GM23338 (cell line): ENCODE measurements around the gene LRP11.

Experiments used
- CREB1 ChIP-seq: fragments of 250-450 bp; sonication (Bioruptor Pico); IDR thresholded peaks from 2 replicates; pipeline ENCODE4 v1.5.0; 2020; ENCODE audit warnings: low read depth, mild to moderate bottlenecking, moderate library complexity
- EZH2 ChIP-seq: fragments of 200-600 bp; sonication (generic); IDR thresholded peaks from one replicate; pipeline ENCODE4 v1.8.0; 2017; ENCODE audit warnings: antibody characterized with exemption, mild to moderate bottlenecking, low read depth; ENCODE audit not compliant: unreplicated experiment
- EZH2phosphoT487 ChIP-seq: fragments of 200-600 bp; sonication (generic); IDR thresholded peaks from one replicate; pipeline ENCODE4 v1.8.1; 2018; ENCODE audit warnings: antibody characterized with exemption; ENCODE audit not compliant: unreplicated experiment
- NANOG ChIP-seq: IDR thresholded peaks from 2 replicates; pipeline ENCODE4 v1.6.1; 2016; ENCODE audit warnings: antibody characterized with exemption, borderline replicate concordance
- POLR2AphosphoS5 ChIP-seq: IDR thresholded peaks from 2 replicates; pipeline ENCODE4 v1.6.1; 2016; ENCODE audit warnings: antibody characterized with exemption, low read depth
- STAT1 ChIP-seq: IDR thresholded peaks from one replicate; pipeline ENCODE4 v1.6.1; 2016; ENCODE audit warnings: antibody characterized with exemption; ENCODE audit not compliant: unreplicated experiment
- ZNF114 ChIP-seq: fragments of 250-450 bp; sonication (Bioruptor Pico); IDR thresholded peaks from 2 replicates; pipeline ENCODE4 v1.5.0; 2020; ENCODE audit warnings: mild to moderate bottlenecking, moderate library complexity
- ZNF331 ChIP-seq: fragments of 250-450 bp; sonication (Bioruptor Pico); IDR thresholded peaks from 2 replicates; pipeline ENCODE4 v1.5.0; 2020; ENCODE audit warnings: low read depth, mild to moderate bottlenecking, moderate library complexity
- TF ChIP-seq, protein P1 (sequence below), 2 experiments: fragments of 200-600 bp in 1 of 2; sonication (generic) in 1 of 2; conservative IDR thresholded peaks; 2 replicates each; pipeline versions ENCODE4 v1.5.1 to v1.6.1; 2016 to 2017; ENCODE audit warnings: antibody characterized with exemption in 2 of 2, low read depth in 2 of 2, mild to moderate bottlenecking in 2 of 2, moderate library complexity in 1 of 2
- TF ChIP-seq, protein P2 (sequence below): IDR thresholded peaks from one replicate; pipeline ENCODE4 v1.6.1; 2018; ENCODE audit warnings: antibody characterized with exemption; ENCODE audit not compliant: unreplicated experiment
- TF ChIP-seq, protein P3 (sequence below): fragments of 250-450 bp; sonication (Bioruptor Pico); IDR thresholded peaks from 2 replicates; pipeline ENCODE4 v1.5.0; 2020; ENCODE audit warnings: mild to moderate bottlenecking, moderate library complexity

DNA sequence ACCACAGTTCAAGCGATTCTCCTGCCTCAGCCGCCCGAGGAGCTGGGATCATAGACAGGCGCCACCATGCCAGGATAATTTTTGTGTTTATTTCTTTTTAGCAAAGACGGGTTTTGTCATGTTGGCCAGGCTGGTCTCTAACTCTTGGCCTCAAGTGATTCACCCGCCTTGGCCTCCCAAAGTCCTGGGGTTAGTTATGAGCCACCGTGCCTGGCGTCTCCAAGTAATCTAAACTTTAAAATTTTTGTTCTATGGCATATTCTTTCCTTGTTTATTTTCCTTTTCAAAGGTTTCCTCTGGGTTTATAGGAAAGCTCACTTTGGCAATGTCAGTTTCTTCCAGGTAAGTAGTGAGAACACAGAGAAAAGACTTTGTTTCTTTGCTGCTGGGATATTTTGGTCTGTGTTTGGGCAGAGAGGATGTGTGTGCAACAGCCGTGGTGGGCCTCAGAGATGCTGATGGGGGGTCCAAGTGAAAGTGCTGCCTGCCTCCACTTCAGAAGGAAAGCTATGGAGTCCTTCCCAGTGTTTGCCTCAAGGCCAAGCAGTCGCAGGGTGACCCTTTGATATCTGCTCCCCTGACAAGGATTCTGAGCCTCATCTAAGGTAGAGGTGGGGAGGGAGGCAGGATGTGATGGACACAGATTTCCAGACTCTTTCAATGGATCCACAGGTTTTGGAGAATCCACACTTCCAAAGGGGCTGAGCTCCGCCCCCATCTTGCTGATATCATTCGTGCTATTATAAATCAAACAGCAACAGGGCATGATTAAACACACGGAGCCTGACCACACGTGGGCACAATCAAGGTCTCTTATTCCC is 2.3 kb downstream of the LRP11 start:
- TF ChIP-seq EZH2phosphoT487 (no peak), STAT1 (no peak), EZH2 (no peak), POLR2AphosphoS5 (no peak), ZNF331 (no peak), CREB1 (no peak), ZNF114 (no peak), NANOG (no peak)
- TF ChIP-seq, protein P1, sequence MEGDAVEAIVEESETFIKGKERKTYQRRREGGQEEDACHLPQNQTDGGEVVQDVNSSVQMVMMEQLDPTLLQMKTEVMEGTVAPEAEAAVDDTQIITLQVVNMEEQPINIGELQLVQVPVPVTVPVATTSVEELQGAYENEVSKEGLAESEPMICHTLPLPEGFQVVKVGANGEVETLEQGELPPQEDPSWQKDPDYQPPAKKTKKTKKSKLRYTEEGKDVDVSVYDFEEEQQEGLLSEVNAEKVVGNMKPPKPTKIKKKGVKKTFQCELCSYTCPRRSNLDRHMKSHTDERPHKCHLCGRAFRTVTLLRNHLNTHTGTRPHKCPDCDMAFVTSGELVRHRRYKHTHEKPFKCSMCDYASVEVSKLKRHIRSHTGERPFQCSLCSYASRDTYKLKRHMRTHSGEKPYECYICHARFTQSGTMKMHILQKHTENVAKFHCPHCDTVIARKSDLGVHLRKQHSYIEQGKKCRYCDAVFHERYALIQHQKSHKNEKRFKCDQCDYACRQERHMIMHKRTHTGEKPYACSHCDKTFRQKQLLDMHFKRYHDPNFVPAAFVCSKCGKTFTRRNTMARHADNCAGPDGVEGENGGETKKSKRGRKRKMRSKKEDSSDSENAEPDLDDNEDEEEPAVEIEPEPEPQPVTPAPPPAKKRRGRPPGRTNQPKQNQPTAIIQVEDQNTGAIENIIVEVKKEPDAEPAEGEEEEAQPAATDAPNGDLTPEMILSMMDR (conservative IDR thresholded peaks at IDR 0.05; ENCODE audit: low read depth in 2 of 2): no peak
- TF ChIP-seq, protein P2, sequence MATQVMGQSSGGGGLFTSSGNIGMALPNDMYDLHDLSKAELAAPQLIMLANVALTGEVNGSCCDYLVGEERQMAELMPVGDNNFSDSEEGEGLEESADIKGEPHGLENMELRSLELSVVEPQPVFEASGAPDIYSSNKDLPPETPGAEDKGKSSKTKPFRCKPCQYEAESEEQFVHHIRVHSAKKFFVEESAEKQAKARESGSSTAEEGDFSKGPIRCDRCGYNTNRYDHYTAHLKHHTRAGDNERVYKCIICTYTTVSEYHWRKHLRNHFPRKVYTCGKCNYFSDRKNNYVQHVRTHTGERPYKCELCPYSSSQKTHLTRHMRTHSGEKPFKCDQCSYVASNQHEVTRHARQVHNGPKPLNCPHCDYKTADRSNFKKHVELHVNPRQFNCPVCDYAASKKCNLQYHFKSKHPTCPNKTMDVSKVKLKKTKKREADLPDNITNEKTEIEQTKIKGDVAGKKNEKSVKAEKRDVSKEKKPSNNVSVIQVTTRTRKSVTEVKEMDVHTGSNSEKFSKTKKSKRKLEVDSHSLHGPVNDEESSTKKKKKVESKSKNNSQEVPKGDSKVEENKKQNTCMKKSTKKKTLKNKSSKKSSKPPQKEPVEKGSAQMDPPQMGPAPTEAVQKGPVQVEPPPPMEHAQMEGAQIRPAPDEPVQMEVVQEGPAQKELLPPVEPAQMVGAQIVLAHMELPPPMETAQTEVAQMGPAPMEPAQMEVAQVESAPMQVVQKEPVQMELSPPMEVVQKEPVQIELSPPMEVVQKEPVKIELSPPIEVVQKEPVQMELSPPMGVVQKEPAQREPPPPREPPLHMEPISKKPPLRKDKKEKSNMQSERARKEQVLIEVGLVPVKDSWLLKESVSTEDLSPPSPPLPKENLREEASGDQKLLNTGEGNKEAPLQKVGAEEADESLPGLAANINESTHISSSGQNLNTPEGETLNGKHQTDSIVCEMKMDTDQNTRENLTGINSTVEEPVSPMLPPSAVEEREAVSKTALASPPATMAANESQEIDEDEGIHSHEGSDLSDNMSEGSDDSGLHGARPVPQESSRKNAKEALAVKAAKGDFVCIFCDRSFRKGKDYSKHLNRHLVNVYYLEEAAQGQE: no peak
- TF ChIP-seq, protein P3, sequence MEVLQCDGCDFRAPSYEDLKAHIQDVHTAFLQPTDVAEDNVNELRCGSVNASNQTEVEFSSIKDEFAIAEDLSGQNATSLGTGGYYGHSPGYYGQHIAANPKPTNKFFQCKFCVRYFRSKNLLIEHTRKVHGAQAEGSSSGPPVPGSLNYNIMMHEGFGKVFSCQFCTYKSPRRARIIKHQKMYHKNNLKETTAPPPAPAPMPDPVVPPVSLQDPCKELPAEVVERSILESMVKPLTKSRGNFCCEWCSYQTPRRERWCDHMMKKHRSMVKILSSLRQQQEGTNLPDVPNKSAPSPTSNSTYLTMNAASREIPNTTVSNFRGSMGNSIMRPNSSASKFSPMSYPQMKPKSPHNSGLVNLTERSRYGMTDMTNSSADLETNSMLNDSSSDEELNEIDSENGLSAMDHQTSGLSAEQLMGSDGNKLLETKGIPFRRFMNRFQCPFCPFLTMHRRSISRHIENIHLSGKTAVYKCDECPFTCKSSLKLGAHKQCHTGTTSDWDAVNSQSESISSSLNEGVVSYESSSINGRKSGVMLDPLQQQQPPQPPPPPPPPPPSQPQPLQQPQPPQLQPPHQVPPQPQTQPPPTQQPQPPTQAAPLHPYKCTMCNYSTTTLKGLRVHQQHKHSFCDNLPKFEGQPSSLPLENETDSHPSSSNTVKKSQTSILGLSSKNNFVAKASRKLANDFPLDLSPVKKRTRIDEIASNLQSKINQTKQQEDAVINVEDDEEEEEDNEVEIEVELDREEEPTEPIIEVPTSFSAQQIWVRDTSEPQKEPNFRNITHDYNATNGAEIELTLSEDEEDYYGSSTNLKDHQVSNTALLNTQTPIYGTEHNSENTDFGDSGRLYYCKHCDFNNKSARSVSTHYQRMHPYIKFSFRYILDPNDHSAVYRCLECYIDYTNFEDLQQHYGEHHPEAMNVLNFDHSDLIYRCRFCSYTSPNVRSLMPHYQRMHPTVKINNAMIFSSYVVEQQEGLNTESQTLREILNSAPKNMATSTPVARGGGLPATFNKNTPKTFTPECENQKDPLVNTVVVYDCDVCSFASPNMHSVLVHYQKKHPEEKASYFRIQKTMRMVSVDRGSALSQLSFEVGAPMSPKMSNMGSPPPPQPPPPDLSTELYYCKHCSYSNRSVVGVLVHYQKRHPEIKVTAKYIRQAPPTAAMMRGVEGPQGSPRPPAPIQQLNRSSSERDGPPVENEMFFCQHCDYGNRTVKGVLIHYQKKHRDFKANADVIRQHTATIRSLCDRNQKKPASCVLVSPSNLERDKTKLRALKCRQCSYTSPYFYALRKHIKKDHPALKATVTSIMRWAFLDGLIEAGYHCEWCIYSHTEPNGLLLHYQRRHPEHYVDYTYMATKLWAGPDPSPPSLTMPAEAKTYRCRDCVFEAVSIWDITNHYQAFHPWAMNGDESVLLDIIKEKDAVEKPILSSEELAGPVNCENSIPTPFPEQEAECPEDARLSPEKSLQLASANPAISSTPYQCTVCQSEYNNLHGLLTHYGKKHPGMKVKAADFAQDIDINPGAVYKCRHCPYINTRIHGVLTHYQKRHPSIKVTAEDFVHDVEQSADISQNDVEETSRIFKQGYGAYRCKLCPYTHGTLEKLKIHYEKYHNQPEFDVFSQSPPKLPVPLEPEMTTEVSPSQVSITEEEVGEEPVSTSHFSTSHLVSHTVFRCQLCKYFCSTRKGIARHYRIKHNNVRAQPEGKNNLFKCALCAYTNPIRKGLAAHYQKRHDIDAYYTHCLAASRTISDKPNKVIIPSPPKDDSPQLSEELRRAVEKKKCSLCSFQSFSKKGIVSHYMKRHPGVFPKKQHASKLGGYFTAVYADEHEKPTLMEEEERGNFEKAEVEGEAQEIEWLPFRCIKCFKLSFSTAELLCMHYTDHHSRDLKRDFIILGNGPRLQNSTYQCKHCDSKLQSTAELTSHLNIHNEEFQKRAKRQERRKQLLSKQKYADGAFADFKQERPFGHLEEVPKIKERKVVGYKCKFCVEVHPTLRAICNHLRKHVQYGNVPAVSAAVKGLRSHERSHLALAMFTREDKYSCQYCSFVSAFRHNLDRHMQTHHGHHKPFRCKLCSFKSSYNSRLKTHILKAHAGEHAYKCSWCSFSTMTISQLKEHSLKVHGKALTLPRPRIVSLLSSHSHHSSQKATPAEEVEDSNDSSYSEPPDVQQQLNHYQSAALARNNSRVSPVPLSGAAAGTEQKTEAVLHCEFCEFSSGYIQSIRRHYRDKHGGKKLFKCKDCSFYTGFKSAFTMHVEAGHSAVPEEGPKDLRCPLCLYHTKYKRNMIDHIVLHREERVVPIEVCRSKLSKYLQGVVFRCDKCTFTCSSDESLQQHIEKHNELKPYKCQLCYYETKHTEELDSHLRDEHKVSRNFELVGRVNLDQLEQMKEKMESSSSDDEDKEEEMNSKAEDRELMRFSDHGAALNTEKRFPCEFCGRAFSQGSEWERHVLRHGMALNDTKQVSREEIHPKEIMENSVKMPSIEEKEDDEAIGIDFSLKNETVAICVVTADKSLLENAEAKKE (CRISPR knock-in tag): no peak
